A673 (cell line): ENCODE data around the gene TMIGD3.

Experiments
- CTCF ChIP-seq: fragments of 300-800, 200-600 bp; sonication (generic); conservative IDR thresholded peaks from 2 replicates; pipeline ENCODE4 v1.5.1; 2017; ENCODE audit warnings: low read depth, mild to moderate bottlenecking, antibody characterized with exemption, low read length, moderate library complexity, mixed read lengths
- EZH2 ChIP-seq: fragments of 200-600 bp; sonication (generic); IDR thresholded peaks from 2 replicates; pipeline ENCODE4 v1.6.1; 2017; ENCODE audit warnings: borderline replicate concordance, low read depth, mild to moderate bottlenecking, mixed read lengths, antibody characterized with exemption, low read length; ENCODE audit not compliant: poor library complexity, severe bottlenecking

DNA sequence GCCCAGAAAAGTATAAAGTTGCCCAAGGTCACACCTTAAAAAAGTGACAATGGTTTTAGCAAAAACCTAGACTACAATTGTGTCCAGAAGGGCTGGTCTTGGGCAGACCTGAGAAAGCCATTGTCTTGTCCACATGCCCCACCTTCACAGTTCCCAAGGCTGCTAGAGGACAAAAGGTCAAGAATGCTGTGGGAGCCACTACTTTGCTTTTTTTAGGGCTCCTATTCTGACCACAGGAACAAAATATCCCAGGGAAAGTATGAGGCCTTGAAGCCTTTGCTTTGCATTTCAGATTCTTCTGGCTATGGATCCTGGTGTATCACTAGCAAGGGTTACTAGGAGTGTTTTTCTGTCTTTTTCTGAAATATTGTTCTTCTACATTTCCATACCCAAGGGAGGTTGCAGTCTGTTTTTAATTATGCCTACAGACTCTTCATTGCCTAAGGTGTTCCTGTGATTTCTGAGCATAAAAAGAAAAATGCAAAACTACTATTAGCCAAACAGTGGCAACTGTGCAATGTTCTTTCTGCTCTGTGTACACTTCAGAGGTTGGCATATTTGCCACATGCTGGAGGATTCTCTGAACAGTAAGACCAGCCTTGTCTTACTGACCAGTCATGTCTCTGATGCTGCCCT is 18.9 kb downstream of the TMIGD3 start:
- TF ChIP-seq CTCF (no peak), EZH2 (no peak)
